Spleen (tissue), 11 donors: ENCODE results near the gene TTLL12. TPM values are rescaled to one million over a fixed set of nuclear protein-coding genes. Genes with fewer than 3 reads are reported as not detected.
A peak's percentile ranks its signal among the peaks of the same experiment; 100 is the strongest.

Experiments used
- DNase-seq: peaks from one replicate; pipeline ENCODE4 v3.0.0-alpha.2; 2020
- H3K27ac ChIP-seq, 8 donors: fragments of 200-600 bp; sonication (generic) in 7 of 8; 1 replicate in 4 of 8; 2 replicates in 4 of 8; pipeline versions ENCODE4 v1.5.0 to v1.8.0; 2016 to 2021; ENCODE audit warnings: inconsistent platforms in 4 of 8, mild to moderate bottlenecking in 4 of 8, moderate library complexity in 1 of 8
- H3K27me3 ChIP-seq, 7 donors: fragments of 200-600 bp; sonication (generic) in 6 of 7; replicated peaks in 1 of 7; 1 replicate in 4 of 7; 2 replicates in 3 of 7; pipeline versions ENCODE4 v1.5.0 to v1.8.0; 2016 to 2021; ENCODE audit warnings: inconsistent platforms in 3 of 7, mild to moderate bottlenecking in 1 of 7
- H3K36me3 ChIP-seq, 6 donors: fragments of 200-600 bp; sonication (generic) in 5 of 6; 1 replicate in 4 of 6; 2 replicates in 2 of 6; pipeline versions ENCODE4 v1.5.0 to v1.8.0; 2016 to 2021; ENCODE audit warnings: inconsistent platforms in 2 of 6
- H3K4me1 ChIP-seq, 6 donors: fragments of 200-600 bp; sonication (generic) in 5 of 6; 1 replicate in 3 of 6; 2 replicates in 3 of 6; pipeline versions ENCODE4 v1.5.0 to v1.8.0; 2016 to 2021; ENCODE audit warnings: inconsistent platforms in 3 of 6
- H3K4me3 ChIP-seq, 8 donors: fragments of 200-600 bp; sonication (generic) in 7 of 8; 1 replicate in 4 of 8; 2 replicates in 4 of 8; pipeline versions ENCODE4 v1.5.0 to v1.8.0; 2016 to 2021; ENCODE audit warnings: inconsistent platforms in 4 of 8, mild to moderate bottlenecking in 4 of 8, moderate library complexity in 2 of 8
- H3K9me3 ChIP-seq, 8 donors: fragments of 200-600 bp; sonication (generic) in 7 of 8; 1 replicate in 4 of 8; 2 replicates in 4 of 8; pipeline versions ENCODE4 v1.5.0 to v1.8.0; 2016 to 2021; ENCODE audit warnings: inconsistent platforms in 4 of 8
- POLR2A ChIP-seq, 3 donors: fragments of 450-650 bp; IDR thresholded peaks; one replicate each; pipeline ENCODE4 v1.5.1; 2017; ENCODE audit warnings: antibody characterized with exemption in 3 of 3, mild to moderate bottlenecking in 1 of 3
- POLR2AphosphoS5 ChIP-seq, 3 donors: sonication (generic); formaldehyde crosslinking; IDR thresholded peaks; one replicate each; pipeline ENCODE4 v1.5.1; 2017; ENCODE audit warnings: antibody characterized with exemption in 3 of 3
- WGBS, 5 donors: extraction: QIAGEN DNeasy Blood & Tissue Kit in 3 of 5; methylation state at CpG; one replicate each; pipeline versions ENCODE4 v1.1.5 to v1.1.7; 2013 to 2018; 5-methylcytosine and 5-hydroxymethylcytosine counted together
- intact Hi-C: fragments of 100-400 bp; cut with DNase I; formaldehyde crosslinking; loops from one replicate; pipeline ENCODE4 v1.15.0; 2023; ENCODE audit warnings: low total_unique reads
- polyA plus RNA-seq, 3 donors: library from polyadenylated mRNA; stranded (reverse); fragments of 200-250 nt; gene quantifications; one replicate each; pipeline ENCODE4 v1.2.1, GENCODE V29; 2013
- total RNA-seq, 7 donors: library from RNA; depleted of rRNA in 3 of 7; stranded (reverse); fragments of >200 nt in 3 of 7; fragmentation: NEBNext Ultra II Directional in 4 of 7; extraction: Animal tissue kit (Norgen Biotek cat#: 25700) in 4 of 7; gene quantifications; one replicate each; pipeline versions ENCODE4 v1.1.0 to v1.2.1, GENCODE V29; 2016 to 2021
- TF ChIP-seq, protein P1 (sequence below), 11 experiments: fragments of 200-600 bp in 7 of 11; fragments of 450-650 bp in 4 of 11; sonication (generic) in 4 of 11; IDR thresholded peaks in 8 of 11; conservative IDR thresholded peaks in 3 of 11; 1 replicate in 7 of 11; 2 replicates in 4 of 11; pipeline versions ENCODE4 v1.4.0 to v1.8.0; 2016 to 2021; ENCODE audit warnings: antibody characterized with exemption in 11 of 11, inconsistent platforms in 4 of 11, mild to moderate bottlenecking in 1 of 11
- donor health status: healthy with polysubstance abuse.
- donor health status: DM: no; HTN: no; CAD: no; lungs with moderate emphysema.
- donor health status: DM: no; HTN: no; CAD: no.
- donor health status: Bipolar disorder and iron deficiency.
- donor health status: healthy.
- donor health status: DM: no; HTN: no; CAD: no.
- donor health status: DM: yes; HTN: yes; CAD: no.

TTLL12 gene
- total and polyA plus RNA-seq, 10 donors = 8.7 to 21.6 (median 18.2) TPM

DNA sequence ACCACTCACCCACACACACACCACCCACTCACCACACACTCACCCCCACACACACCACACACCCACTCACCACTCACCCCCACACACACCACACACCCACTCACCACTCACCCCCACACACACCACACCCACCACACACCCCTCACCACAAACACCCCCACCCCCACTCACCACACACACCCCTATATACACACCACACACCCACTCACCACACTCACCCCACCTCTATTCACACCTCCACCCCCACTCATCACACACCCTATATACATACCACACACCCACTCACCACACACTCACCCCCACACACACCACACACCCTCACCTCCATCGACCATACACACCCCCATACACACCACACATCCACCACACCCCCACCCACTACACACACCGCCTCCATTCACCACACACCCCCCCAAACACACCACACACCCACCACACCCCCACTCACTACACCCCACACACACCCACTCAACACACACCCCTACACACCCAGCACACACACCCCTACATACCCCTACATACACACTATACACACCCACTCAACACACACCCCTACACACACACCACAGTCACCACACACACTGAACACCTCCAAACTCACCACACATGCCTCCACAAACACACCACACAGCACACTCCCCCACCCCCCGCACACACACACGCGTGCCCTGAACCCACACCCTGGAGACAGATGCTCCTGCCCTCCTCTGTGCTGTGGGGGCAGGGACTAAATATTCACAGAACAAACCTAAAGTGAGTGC is 19.0 kb upstream of the TTLL12 start:
- H3K27me3 ChIP-seq = no peaks in the 10 kb centered on the region
- peaks cover 0 to 22% (median 0%) of the 10 kb centered on the region in 6 donors for H3K36me3 ChIP-seq
- no peak overlapping the region for H3K4me3 ChIP-seq
- H3K27ac ChIP-seq = peak overlapping the region in 1 of 8 donors; percentile 50
- peaks cover 0 to 11% (median 4%) of the 10 kb centered on the region in 6 donors for H3K4me1 ChIP-seq
- DNase-seq = no peak
- intact Hi-C loops = no loop called here
- TF ChIP-seq POLR2A (IDR thresholded peaks at IDR 0.05) (no peak), POLR2AphosphoS5 (IDR thresholded peaks at IDR 0.05) (no peak)
- H3K9me3 ChIP-seq = no peaks in the 10 kb centered on the region
- 52 to 65% (median 62%) methylated on average over 5 of the region's 5 CpGs for WGBS, 5 donors

DNA sequence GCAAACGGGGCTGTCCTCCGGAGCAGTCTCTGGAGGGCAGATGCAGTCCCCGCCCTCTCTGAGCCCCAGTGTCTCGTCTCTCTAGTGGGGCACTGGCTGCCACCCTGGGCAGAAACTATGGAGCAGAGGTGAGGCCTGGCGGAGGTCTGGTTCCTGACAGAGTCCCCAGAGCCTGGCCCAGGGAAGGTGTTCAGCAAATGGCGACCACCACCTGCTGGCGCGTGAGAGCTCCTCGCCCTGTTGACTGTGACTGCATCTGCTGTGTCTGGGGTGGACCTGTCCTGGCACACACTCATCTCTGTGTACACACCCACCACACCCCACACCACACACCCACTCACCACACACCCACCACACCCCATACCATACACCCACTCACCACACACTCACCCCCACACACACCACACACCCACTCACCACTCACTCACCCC is 18.3 kb upstream of the TTLL12 start:
- peaks cover 0 to under 1% (median 0%) of the 10 kb centered on the region in 7 donors for H3K27me3 ChIP-seq
- intact Hi-C loops = no loop called here
- peaks cover 0 to 21% (median 0%) of the 10 kb centered on the region in 6 donors for H3K36me3 ChIP-seq
- H3K4me1 ChIP-seq = peaks cover 0 to 11% (median 4%) of the 10 kb centered on the region in 6 donors
- no peak overlapping the region for H3K4me3 ChIP-seq
- 88 to 96% (median 94%) methylated on average over 6 to 9 of the region's 9 CpGs for WGBS, 5 donors
- no peak for DNase-seq
- TF ChIP-seq POLR2AphosphoS5 (IDR thresholded peaks at IDR 0.05) = no peak
- H3K9me3 ChIP-seq = no peaks in the 10 kb centered on the region
- H3K27ac ChIP-seq = peak overlapping the region in 1 of 8 donors; percentile 50

DNA sequence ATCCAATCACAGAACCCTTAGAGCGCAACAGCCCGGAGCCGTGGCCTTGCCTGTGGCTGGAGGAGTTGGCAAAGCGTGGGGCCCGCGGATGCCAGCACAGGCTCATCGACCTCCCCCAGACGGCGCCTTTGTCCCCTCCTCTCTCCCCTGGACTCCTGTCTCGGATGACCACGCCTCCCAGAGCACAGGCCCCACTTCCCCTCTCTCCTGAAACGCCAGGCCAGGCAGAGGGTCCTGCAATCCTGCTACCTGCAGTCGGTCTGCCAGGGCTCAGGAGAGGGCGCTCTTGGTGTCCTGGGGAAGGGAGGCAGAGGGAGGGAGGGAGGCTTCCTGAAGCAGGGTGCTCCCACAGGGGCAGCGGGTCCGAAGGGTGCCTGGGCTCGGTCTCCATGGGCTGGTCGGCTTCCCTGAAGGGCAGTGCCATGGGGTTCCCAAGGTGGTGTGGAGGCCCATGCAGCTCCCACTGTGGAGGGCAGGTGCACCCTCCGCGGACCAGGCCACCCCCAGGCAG is 16.6 kb upstream of the TTLL12 start:
- peaks cover 0 to 13% (median 0%) of the 10 kb centered on the region in 6 donors for H3K36me3 ChIP-seq
- H3K4me3 ChIP-seq = no peak overlapping the region
- peaks cover 0 to 9% (median 0%) of the 10 kb centered on the region in 7 donors for H3K27me3 ChIP-seq
- WGBS, 5 donors = 73 to 88% (median 81%) methylated on average over 16 to 20 of the region's 20 CpGs
- DNase-seq = no peak
- TF ChIP-seq, protein P1, sequence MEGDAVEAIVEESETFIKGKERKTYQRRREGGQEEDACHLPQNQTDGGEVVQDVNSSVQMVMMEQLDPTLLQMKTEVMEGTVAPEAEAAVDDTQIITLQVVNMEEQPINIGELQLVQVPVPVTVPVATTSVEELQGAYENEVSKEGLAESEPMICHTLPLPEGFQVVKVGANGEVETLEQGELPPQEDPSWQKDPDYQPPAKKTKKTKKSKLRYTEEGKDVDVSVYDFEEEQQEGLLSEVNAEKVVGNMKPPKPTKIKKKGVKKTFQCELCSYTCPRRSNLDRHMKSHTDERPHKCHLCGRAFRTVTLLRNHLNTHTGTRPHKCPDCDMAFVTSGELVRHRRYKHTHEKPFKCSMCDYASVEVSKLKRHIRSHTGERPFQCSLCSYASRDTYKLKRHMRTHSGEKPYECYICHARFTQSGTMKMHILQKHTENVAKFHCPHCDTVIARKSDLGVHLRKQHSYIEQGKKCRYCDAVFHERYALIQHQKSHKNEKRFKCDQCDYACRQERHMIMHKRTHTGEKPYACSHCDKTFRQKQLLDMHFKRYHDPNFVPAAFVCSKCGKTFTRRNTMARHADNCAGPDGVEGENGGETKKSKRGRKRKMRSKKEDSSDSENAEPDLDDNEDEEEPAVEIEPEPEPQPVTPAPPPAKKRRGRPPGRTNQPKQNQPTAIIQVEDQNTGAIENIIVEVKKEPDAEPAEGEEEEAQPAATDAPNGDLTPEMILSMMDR (IDR thresholded peaks at IDR 0.05 in 8 of 11, conservative IDR thresholded peaks at IDR 0.05 in 3 of 11) = no peak
- TF ChIP-seq POLR2A (IDR thresholded peaks at IDR 0.05) = no peak
- no peak for TF ChIP-seq POLR2AphosphoS5 (IDR thresholded peaks at IDR 0.05)
- H3K9me3 ChIP-seq = no peaks in the 10 kb centered on the region
- H3K4me1 ChIP-seq = peaks cover 0 to 11% (median 4%) of the 10 kb centered on the region in 6 donors
- intact Hi-C loops = no loop called here
- H3K27ac ChIP-seq = no peak overlapping the region

DNA sequence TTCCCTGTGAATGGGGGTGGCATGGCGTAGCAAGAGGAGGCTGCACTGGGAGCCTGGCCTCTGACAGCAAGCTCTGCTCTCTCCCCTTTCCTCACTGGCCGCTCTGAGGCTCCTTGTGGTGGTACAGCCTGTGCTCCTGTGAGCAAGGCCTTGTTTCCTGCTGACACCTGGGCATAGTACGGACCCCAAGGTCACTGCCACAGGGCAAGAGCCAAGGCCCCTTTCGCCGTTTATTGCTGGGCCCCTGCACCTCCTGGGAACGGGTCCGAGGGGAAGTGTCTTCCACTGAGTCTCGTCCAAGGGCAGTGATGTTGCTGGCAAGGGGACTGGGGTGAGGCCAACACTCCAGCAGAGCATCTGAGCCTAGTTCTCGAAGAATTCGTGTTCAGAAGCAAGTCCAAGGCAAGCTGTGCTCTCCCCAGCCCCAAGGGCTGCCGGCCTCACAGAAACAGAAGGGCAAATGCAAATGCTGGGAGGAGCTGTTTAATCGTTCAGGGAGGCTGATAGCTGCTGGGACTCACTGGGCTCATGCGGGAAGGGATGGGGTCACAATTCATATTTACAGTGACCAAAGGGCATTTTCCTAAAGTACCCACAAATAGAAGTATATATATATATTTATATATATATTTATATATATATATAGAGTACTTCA is 15.9 kb upstream of the TTLL12 start:
- no peak overlapping the region for H3K4me3 ChIP-seq
- TF ChIP-seq, protein P1 (IDR thresholded peaks at IDR 0.05 in 8 of 11, conservative IDR thresholded peaks at IDR 0.05 in 3 of 11) = no peak
- TF ChIP-seq POLR2AphosphoS5 (IDR thresholded peaks at IDR 0.05) = no peak
- TF ChIP-seq POLR2A (IDR thresholded peaks at IDR 0.05) = no peak
- H3K4me1 ChIP-seq = peaks cover 0 to 11% (median 4%) of the 10 kb centered on the region in 6 donors
- DNase-seq = no peak
- intact Hi-C loops = no loop called here
- H3K27ac ChIP-seq = no peak overlapping the region
- no peaks in the 10 kb centered on the region for H3K9me3 ChIP-seq
- 76 to 80% (median 79%) methylated on average over 9 to 13 of the region's 13 CpGs for WGBS, 5 donors
- H3K36me3 ChIP-seq = peaks cover 0 to 8% (median 0%) of the 10 kb centered on the region in 6 donors
- peaks cover 0 to 16% (median 0%) of the 10 kb centered on the region in 7 donors for H3K27me3 ChIP-seq
